PC-3 (cell line): Measurements from ENCODE around the gene BBS7. TPM values are rescaled to one million over a fixed set of nuclear protein-coding genes. Genes with fewer than 3 reads are reported as not detected.

Experiments
- ATAC-seq: fragments of 200-7000 bp; cut with Tn5 transposase; 2 replicates; pipeline ENCODE4 v1.9.1; 2020; ENCODE audit warnings: mild to moderate bottlenecking, moderate library complexity
- BruUV-seq: library from RNA; stranded (reverse); fragments of 400-500 nt; replicated peaks from 2 replicates; lab custom pipeline; 2021; lab: Mats Ljungman, UMichigan
- CTCF ChIA-PET: fragments of 300-600 bp; sonication (Branson Sonifier 250); formaldehyde crosslinking; loops from one replicate; lab custom pipeline; 2022; ENCODE audit warnings: antibody characterized with exemption; lab: Charles Lee
- POLR2A ChIA-PET: fragments of 300-600 bp; sonication (Branson Sonifier 250); formaldehyde crosslinking; loops from one replicate; lab custom pipeline; 2022; ENCODE audit warnings: antibody characterized with exemption; ENCODE audit not compliant: unreplicated experiment; lab: Charles Lee
- DNase-seq: peaks from one replicate; pipeline ENCODE4 v3.0.0-alpha.2; 2015
- H2AFZ ChIP-seq: fragments of 300-600 bp; sonication (generic); 2 replicates; pipeline ENCODE4 v1.6.0; 2016; ENCODE audit warnings: antibody characterized with exemption, low read length
- H3F3A ChIP-seq: fragments of 300-600 bp; sonication (generic); one replicate; pipeline ENCODE4 v1.6.0; 2017; ENCODE audit warnings: antibody characterized with exemption, low read length, control low read depth, mild to moderate bottlenecking; ENCODE audit not compliant: unreplicated experiment
- H3K27ac ChIP-seq: fragments of 300-600 bp; sonication (generic); 2 replicates; pipeline ENCODE4 v1.5.1; 2016; ENCODE audit warnings: mild to moderate bottlenecking, low read length
- H3K27me3 ChIP-seq: fragments of 300-600 bp; sonication (generic); 2 replicates; pipeline ENCODE4 v1.6.1; 2016; ENCODE audit warnings: low read length, mixed read lengths
- H3K36me3 ChIP-seq: fragments of 300-600 bp; sonication (generic); 2 replicates; pipeline ENCODE4 v1.6.1; 2016; ENCODE audit warnings: low read depth, mixed run types, low read length, mixed read lengths
- H3K4me1 ChIP-seq: fragments of 300-600 bp; sonication (generic); 2 replicates; pipeline ENCODE4 v1.5.1; 2016; ENCODE audit warnings: low read length; ENCODE audit not compliant: insufficient read depth
- H3K4me2 ChIP-seq: fragments of 300-600 bp; sonication (generic); 2 replicates; pipeline ENCODE4 v1.6.0; 2016; ENCODE audit warnings: low read length
- H3K4me3 ChIP-seq: fragments of 300-600 bp; sonication (generic); 2 replicates; pipeline ENCODE4 v1.5.1; 2016; ENCODE audit warnings: mild to moderate bottlenecking, low read length, mixed read lengths
- H3K79me2 ChIP-seq: fragments of 300-600 bp; sonication (generic); 2 replicates; pipeline ENCODE4 v1.6.1; 2017; ENCODE audit warnings: low read length, mixed read lengths
- H3K9ac ChIP-seq: fragments of 300-600 bp; sonication (generic); 2 replicates; pipeline ENCODE4 v1.6.0; 2016; ENCODE audit warnings: mild to moderate bottlenecking, low read length
- H3K9me2 ChIP-seq: fragments of 300-600 bp; sonication (generic); replicated peaks from 2 replicates; pipeline ENCODE4 v1.6.1; 2016; ENCODE audit warnings: mixed run types, low read length, mixed read lengths
- H3K9me3 ChIP-seq: fragments of 300-600 bp; sonication (generic); 2 replicates; pipeline ENCODE4 v1.6.1; 2016; ENCODE audit warnings: low read length, mixed read lengths
- H4K20me1 ChIP-seq: fragments of 300-600 bp; sonication (generic); 2 replicates; pipeline ENCODE4 v1.6.1; 2016; ENCODE audit warnings: low read length, mixed read lengths
- CTCF ChIP-seq: fragments of 300-600 bp; sonication (generic); conservative IDR thresholded peaks from 2 replicates; pipeline ENCODE4 v1.5.1; 2017; ENCODE audit warnings: antibody characterized with exemption, low read depth, mild to moderate bottlenecking, low read length
- EZH2 ChIP-seq: fragments of 300-600 bp; sonication (generic); IDR thresholded peaks from one replicate; pipeline ENCODE4 v1.6.1; 2017; ENCODE audit warnings: antibody characterized with exemption, mild to moderate bottlenecking, low read length; ENCODE audit not compliant: unreplicated experiment
- EZH2phosphoT487 ChIP-seq: fragments of 300-600 bp; sonication (generic); IDR thresholded peaks from 2 replicates; pipeline ENCODE4 v1.6.1; 2018; ENCODE audit warnings: mild to moderate bottlenecking, antibody characterized with exemption, low read length, borderline replicate concordance
- intact Hi-C: fragments of 100-400 bp; cut with micrococcal nuclease; formaldehyde crosslinking; loops from 2 replicates; pipeline ENCODE4 v1.9.0; 2023
- total RNA-seq: library from RNA; depleted of rRNA; stranded (reverse); fragments of >200 nt; gene quantifications from 2 replicates; pipeline ENCODE4 v1.2.3, GENCODE V29; 2014

BBS7 gene
- total RNA-seq, 1 experiment from 2014 or later = 10.1 TPM

- no peak overlapping the region for H3K4me2 ChIP-seq
- no peak for ATAC-seq
- peaks cover 5% of the 10 kb centered on the region for H3K4me1 ChIP-seq
- intact Hi-C loops = no loop called here
- no peak for TF ChIP-seq CTCF
- no peak overlapping the region for H3K27ac ChIP-seq
- CTCF ChIA-PET = no interaction called here
- H3K9ac ChIP-seq = no peak overlapping the region
- no peaks in the 10 kb centered on the region for H3K9me2 ChIP-seq
- no peaks in the 10 kb centered on the region for H3F3A ChIP-seq
- H3K27me3 ChIP-seq = no peaks in the 10 kb centered on the region
- peaks cover 40% of the 10 kb centered on the region for H3K79me2 ChIP-seq
- H3K36me3 ChIP-seq = peaks cover 64% of the 10 kb centered on the region
- BruUV-seq = no TSS peak
- no peak for DNase-seq
- H3K9me3 ChIP-seq = no peaks in the 10 kb centered on the region
- H4K20me1 ChIP-seq = 0 out of 2 replicates have a peak, but pooled peaks cover 5% of the 10 kb centered on the region
- H2AFZ ChIP-seq = no peak overlapping the region
- no peak overlapping the region for H3K4me3 ChIP-seq
- POLR2A ChIA-PET = no interaction called here
These were observed 53.3 kb downstream of the BBS7 start for GRCh38 chr4:121817006-121817405.

GRCh38 chr4:121814756-121815155 is 55.5 kb downstream of the BBS7 start:
- intact Hi-C loops = no loop called here
- Histone ChIP-seq H3K9me3 (no peaks in the 10 kb centered on the region), H3K9me2 (no peaks in the 10 kb centered on the region), H3K27me3 (no peaks in the 10 kb centered on the region), H4K20me1 (no peaks in the 10 kb centered on the region), H3K4me1 (no peaks in the 10 kb centered on the region), H3K36me3 (peaks cover 53% of the 10 kb centered on the region), H3K4me3 (no peak overlapping the region), H3K9ac (no peak overlapping the region), H3K79me2 (peaks cover 21% of the 10 kb centered on the region), H2AFZ (no peak overlapping the region), H3F3A (no peaks in the 10 kb centered on the region), H3K27ac (no peak overlapping the region), H3K4me2 (no peak overlapping the region)
- DNase-seq = no peak
- TF ChIP-seq EZH2phosphoT487 (no peak), CTCF (no peak), EZH2 (no peak)
- no peak for ATAC-seq
- CTCF ChIA-PET = no interaction called here
- POLR2A ChIA-PET = no interaction called here
- no TSS peak for BruUV-seq

- Histone ChIP-seq H3K79me2 (no peaks in the 10 kb centered on the region), H3K4me1 (no peaks in the 10 kb centered on the region), H3F3A (no peaks in the 10 kb centered on the region), H3K9me2 (no peaks in the 10 kb centered on the region), H3K36me3 (peaks cover 29% of the 10 kb centered on the region), H3K27ac (no peak overlapping the region), H3K27me3 (no peaks in the 10 kb centered on the region), H3K4me3 (no peak overlapping the region), H3K9ac (no peak overlapping the region), H3K4me2 (no peak overlapping the region), H3K9me3 (no peaks in the 10 kb centered on the region), H4K20me1 (no peaks in the 10 kb centered on the region), H2AFZ (no peak overlapping the region)
- intact Hi-C loops = no loop called here
- ATAC-seq = no peak
- BruUV-seq = no TSS peak
- CTCF ChIA-PET = no interaction called here
- no peak for DNase-seq
- no peak for TF ChIP-seq EZH2
- TF ChIP-seq CTCF = no peak
- TF ChIP-seq EZH2phosphoT487 = no peak
- POLR2A ChIA-PET = no interaction called here
These were observed 59.2 kb downstream of the BBS7 start for GRCh38 chr4:121811122-121811521.
